ENCODE results near the gene ARHGAP10.

Gene ARHGAP10

DNA sequence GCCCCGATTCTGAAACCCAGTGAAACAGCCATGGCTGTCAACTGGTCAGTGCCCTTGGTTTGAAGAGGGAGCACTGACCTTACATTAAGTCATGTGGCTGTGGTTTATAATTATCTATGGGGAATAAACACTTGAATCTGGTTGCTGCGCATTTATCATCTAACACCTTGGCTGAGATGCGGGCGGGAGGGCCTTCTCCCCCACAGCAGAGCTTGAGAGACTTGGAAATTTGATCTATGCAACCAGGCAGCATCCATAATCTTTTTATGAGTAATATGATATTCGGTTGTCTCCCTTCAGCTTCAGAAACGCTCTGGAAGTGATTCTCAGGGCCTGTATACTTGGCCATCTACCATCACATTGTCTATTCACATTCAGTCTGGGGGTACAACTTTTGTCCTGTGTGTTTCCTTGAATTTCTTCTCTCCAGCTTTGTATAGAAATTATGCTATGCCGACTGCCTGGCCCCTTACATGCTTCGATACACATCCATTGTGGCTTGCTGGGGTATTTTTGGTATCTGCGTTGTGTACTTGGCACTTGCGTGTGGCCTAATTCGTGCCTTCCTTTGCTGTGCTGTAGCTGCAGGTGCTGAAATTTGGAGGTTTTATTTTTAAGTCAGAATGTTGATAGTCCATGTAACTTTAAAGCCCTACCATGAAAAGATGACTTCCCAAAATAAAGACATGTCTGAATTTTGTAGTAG, 321.6 kb downstream of the ARHGAP10 start:
- DNase-seq = no peak

DNA sequence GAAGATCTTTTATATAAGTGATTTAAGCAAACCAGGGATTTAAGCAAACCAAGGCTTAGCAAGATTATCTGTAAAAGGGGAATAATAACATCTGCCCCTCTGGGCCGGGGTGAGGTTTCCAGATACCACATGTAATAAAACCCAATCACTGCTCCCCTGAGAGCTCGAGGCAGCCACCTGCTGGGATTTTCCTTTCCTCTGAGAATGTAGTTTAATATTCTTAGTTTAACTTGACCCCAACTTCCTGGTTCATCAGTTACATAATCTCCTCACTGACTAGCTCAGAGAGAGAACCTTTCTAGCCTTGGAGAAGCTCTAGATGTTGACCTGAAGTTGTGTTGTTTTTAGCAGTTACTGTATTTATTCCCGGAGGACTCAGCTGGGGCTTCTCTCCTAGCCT, 322.4 kb downstream of the ARHGAP10 start:
- DNase-seq = peak; percentile 29 to 48

GRCh38 chr4:148055844-148056243, 324.0 kb downstream of the ARHGAP10 start:
- no peak for DNase-seq

- DNase-seq = peak; percentile 94 to 97
Measured at GRCh38 chr4:148056879-148057278, 325.0 kb downstream of the ARHGAP10 start.

GRCh38 chr4:148057516-148057915, 325.6 kb downstream of the ARHGAP10 start:
- no peak for DNase-seq

GRCh38 chr4:148057984-148058859, 326.3 kb downstream of the ARHGAP10 start:
- no peak for DNase-seq

GRCh38 chr4:148059617-148060180, 327.8 kb downstream of the ARHGAP10 start:
- no peak for DNase-seq

- no peak for DNase-seq
Measured at GRCh38 chr4:148060264-148061140, 328.6 kb downstream of the ARHGAP10 start.

GRCh38 chr4:148061141-148061481, 329.2 kb downstream of the ARHGAP10 start:
- DNase-seq = no peak

DNA sequence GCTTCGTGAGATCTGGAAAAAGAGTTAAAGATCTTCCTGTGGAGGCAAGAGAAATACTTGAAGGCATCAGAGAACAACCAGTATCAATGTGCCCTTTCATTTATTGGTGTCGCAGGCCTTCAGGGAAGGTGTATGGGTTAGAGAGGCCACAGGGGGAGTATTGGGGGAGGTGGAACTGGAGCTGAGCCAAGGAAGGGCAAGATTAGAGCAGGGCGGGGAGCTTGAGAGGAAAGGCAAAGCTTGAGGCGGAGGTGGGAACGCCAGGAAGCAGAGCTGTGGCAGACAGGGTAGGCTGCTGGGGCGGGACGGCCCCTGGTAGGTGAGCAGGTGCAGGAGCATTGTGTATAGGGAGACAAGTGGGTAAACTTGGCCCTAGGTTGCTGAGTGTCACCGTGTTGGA, 329.9 kb downstream of the ARHGAP10 start:
- no peak for DNase-seq

- no peak for DNase-seq
Measured at GRCh38 chr4:148062301-148062950, 330.5 kb downstream of the ARHGAP10 start.

DNA sequence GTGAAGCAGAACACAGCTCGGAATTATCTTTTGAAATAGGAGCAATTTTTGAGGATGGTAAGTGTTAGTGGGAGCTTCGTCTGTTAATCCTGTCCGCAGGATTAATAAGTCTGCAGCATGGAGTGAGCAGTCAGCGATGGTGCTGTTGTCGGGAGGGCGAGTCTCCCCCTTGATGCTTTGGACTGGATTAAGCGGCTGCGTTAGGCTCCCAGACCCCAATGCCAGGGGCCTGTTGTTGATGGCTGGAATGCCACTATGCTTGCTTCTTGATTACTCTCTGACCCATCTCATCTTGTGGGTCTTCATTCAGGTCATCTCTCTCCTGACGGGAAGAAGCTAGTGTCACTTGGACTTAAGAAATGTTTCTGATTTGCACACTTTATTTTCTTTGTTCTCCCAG, 332.6 kb downstream of the ARHGAP10 start:
- DNase-seq = no peak

DNA sequence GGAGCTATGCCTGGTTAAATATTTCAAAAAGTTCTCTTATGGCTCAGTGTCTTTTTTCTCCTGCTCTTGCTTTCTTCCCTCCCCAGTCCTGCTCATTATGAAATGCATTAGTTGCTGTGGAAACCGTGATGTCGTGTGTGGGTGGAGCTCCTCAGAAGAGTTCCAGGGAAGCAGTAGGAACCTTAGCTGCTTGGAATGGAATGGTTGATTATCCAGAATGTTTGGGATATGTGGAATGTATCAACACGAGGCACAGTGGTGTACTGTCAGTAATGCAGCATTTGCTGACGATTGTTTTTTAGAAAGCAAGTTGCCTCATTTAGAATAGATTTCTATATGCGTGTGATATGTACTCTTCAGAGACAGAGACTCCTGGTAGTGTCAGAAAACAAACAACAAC, 333.2 kb downstream of the ARHGAP10 start:
- no peak for DNase-seq

DNA sequence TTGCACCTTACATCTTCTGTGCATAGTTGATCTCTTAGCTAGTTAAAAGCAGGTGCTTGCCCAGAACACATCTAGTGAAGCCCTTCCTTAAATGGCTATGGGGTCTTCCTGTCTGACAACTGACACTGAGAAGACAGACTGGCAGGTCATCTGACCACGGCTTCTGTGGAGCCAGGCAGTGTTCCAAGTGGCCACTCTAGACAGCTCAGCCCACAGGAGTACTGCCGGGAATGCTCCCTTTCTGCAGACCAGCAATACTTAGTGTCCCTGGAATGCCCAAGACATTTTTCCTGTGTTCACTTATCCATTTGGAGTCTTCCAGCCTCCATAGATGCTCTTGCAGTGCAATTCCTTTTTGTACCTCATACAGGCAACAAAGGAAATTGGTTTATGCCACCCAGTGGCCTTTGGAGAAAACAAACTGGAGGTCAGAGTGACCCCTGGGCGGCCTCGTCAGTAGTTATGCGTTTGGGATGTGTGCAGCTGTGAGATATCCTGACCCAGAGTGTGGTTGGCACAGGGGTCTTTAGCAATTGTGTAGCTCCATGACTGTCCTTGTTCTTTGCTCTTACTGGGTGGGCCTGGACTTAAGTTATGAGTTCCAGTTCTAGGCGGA, 335.5 kb downstream of the ARHGAP10 start:
- DNase-seq = no peak

DNA sequence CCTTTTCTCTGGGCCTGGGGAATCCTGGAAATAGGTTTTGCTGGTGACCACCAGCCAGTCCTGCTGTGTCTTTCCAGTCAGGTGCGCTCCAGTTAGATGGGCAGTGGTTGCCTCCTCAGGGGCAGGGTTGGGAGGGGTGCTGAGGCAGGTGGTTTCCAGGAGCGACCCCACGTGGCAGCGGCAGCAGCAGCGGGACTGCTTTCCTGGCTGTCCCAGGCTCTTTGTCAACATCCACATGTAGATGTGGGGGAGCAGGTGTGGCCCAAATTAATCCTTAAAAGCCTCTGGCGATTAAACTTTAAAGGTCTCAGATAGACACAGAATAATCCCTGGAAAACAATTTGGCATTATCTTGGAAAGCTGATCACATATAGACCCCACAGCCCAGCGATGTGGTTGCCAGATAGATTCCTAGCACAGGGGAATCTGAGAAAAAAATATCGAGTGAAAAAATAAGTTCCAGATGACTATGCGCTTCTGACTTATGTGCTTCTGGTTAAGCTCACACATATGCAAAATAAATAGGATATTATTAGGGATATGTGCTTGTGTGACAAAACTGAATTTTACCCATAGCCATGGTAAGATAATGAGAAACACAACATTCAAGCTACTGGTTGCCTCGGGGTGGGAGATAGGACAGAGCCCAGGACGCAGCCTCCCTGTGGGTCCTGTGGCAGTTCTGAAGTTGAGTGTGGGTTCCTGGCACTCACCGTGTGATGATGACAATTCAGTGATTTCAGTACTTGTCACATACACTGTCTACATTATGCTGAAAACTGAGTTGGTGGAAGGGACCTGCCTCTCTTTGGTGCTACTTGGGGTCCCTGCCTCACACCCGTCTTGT, 336.4 kb downstream of the ARHGAP10 start:
- DNase-seq = no peak

GRCh38 chr4:148069086-148069894, 337.4 kb downstream of the ARHGAP10 start:
- no peak for DNase-seq

DNA sequence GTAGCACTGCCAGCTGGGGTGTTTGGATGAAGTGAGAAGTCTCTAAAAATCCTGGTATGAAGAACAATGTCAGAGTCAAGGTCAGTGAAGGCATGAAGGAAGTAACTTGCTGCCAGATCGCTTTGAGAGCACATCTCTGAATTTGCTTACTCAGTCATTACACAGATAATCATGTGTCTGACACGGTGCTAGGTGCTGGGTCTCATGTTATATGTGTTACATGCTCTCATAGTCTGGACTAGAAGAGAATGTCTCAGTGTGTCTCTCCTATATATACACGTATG, 337.9 kb downstream of the ARHGAP10 start:
- no peak for DNase-seq

DNA sequence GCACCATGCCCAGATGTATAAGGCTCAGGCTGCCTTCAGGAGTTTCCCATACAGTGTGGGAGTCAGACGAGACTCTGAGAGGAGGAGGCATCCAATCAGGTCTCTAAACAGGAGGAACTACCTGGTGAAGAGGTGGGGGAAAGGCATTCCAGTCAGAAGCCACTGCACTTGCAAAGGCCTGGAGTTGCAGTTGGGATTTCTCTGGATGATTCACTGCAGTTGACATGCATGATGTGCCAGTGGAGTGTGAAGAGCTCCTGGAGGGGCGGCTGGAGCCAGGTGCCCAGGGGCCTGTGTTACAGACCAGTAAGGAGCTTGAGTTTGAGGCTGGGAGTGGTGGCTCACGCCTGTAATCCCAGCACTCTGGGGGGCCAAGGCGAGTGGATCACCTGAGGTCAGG, 339.1 kb downstream of the ARHGAP10 start:
- DNase-seq = no peak

- no peak for DNase-seq
Measured at GRCh38 chr4:148072789-148073188, 340.9 kb downstream of the ARHGAP10 start.

DNA sequence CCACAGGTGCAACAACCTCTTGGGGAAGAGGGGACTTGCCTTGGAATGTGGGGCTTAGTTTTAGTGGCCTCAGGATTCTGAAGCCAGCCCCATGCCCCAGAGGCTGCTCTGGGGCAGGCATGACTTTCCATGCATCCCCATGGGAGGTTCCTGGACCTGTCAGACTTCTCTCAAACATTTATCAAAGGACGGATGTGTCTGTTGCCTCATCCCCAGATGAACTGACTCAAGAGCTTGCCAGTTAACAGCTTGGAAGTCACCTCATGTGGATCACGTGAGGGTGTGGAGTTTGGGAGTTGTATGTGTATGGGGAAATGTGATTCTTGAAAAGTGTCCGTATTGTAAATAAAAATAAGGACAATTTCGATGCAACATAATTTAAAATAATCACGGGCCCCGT, 341.5 kb downstream of the ARHGAP10 start:
- no peak for DNase-seq
